Upper lobe of right lung (tissue), 1 donor: ENCODE results near the gene TTF2. TPM values are rescaled to one million over a fixed set of nuclear protein-coding genes. Genes with fewer than 3 reads are reported as not detected.
A peak's percentile ranks its signal among the peaks of the same experiment; 100 is the strongest.
"Not testable (repeated sequence)": the region's sequence is repeated elsewhere in the genome, so short reads cannot be mapped to it uniquely, and the experiment has no call there.

Experiments used
- ATAC-seq: fragments of 200-7000 bp; cut with Tn5 transposase; one replicate; pipeline ENCODE4 v1.9.1; 2020; ENCODE audit warnings: mild to moderate bottlenecking, moderate library complexity
- DNase-seq: peaks from one replicate; pipeline ENCODE4 v3.0.0-alpha.2; 2020
- H3K27ac ChIP-seq: fragments of 200-600 bp; one replicate; pipeline ENCODE4 v1.8.0; 2022
- H3K27me3 ChIP-seq: fragments of 200-600 bp; one replicate; pipeline ENCODE4 v1.8.0; 2022; ENCODE audit warnings: mild to moderate bottlenecking
- H3K36me3 ChIP-seq: fragments of 200-600 bp; one replicate; pipeline ENCODE4 v1.8.0; 2022
- H3K4me1 ChIP-seq: fragments of 200-600 bp; one replicate; pipeline ENCODE4 v1.8.0; 2022
- H3K4me3 ChIP-seq: fragments of 200-600 bp; one replicate; pipeline ENCODE4 v1.8.0; 2022; ENCODE audit warnings: mild to moderate bottlenecking
- H3K9me3 ChIP-seq: fragments of 200-600 bp; one replicate; pipeline ENCODE4 v1.8.0; 2022
- CTCF ChIP-seq: fragments of 200-600 bp; IDR thresholded peaks from one replicate; pipeline ENCODE4 v1.8.0; 2022; ENCODE audit warnings: antibody characterized with exemption
- intact Hi-C: fragments of 100-400 bp; cut with DNase I; formaldehyde crosslinking; loops from one replicate; pipeline ENCODE4 v1.11.0; 2022
- total RNA-seq: library from RNA; stranded (reverse); fragmentation: NEBNext Ultra II Directional; extraction: Animal tissue kit (Norgen Biotek cat#: 25700); gene quantifications from one replicate; pipeline ENCODE4 v1.2.1, GENCODE V29; 2021
- donor health status: DM: no; HTN: yes; CAD: no; lungs with severe emphysema.

The TTF2 gene
- total RNA-seq, 1 donor from 2014 or later, result 14.8 TPM

- H3K4me1 ChIP-seq, result peaks cover 5% of the 10 kb centered on the region
- no peaks in the 10 kb centered on the region for H3K9me3 ChIP-seq
- DNase-seq, result no peak
- H3K36me3 ChIP-seq, result peaks cover 5% of the 10 kb centered on the region
- H3K27ac ChIP-seq, result no peak overlapping the region
- no peaks in the 10 kb centered on the region for H3K27me3 ChIP-seq
- ATAC-seq, result no peak
- no peak for TF ChIP-seq CTCF
- no peak overlapping the region for H3K4me3 ChIP-seq
- intact Hi-C loops, result no loop called here
Observed at GRCh38 chr1:117116090-117116783, 56.1 kb downstream of the TTF2 start.

GRCh38 chr1:117116784-117117130, 56.6 kb downstream of the TTF2 start:
- no peaks in the 10 kb centered on the region for H3K9me3 ChIP-seq
- ATAC-seq (no peak), DNase-seq (no peak)
- peaks cover 5% of the 10 kb centered on the region for H3K4me1 ChIP-seq
- peaks cover 5% of the 10 kb centered on the region for H3K36me3 ChIP-seq
- no peak overlapping the region for H3K4me3 ChIP-seq
- no peaks in the 10 kb centered on the region for H3K27me3 ChIP-seq
- H3K27ac ChIP-seq, result no peak overlapping the region
- intact Hi-C loops, result no loop called here
- TF ChIP-seq CTCF, result no peak

- DNase-seq (no peak), ATAC-seq (no peak)
- Histone ChIP-seq H3K4me1 (peaks cover 5% of the 10 kb centered on the region), H3K4me3 (no peak overlapping the region), H3K9me3 (no peaks in the 10 kb centered on the region), H3K36me3 (peaks cover 5% of the 10 kb centered on the region), H3K27me3 (no peaks in the 10 kb centered on the region), H3K27ac (no peak overlapping the region)
- no peak for TF ChIP-seq CTCF
- intact Hi-C loops, result no loop called here
Observed at GRCh38 chr1:117117697-117118096, 57.6 kb downstream of the TTF2 start.

GRCh38 chr1:117118137-117118536, 58.0 kb downstream of the TTF2 start:
- Histone ChIP-seq H3K27me3 (no peaks in the 10 kb centered on the region), H3K4me3 (no peak overlapping the region), H3K36me3 (peaks cover 5% of the 10 kb centered on the region), H3K9me3 (no peaks in the 10 kb centered on the region), H3K4me1 (peaks cover 5% of the 10 kb centered on the region), H3K27ac (no peak overlapping the region)
- no peak for TF ChIP-seq CTCF
- no peak for DNase-seq
- no peak for ATAC-seq
- intact Hi-C loops, result no loop called here

- H3K27me3 ChIP-seq, H3K27ac ChIP-seq, intact Hi-C loops, ATAC-seq, H3K4me1 ChIP-seq, H3K9me3 ChIP-seq, H3K4me3 ChIP-seq, DNase-seq, H3K36me3 ChIP-seq: not testable (repeated sequence)
Observed at GRCh38 chr1:117119144-117119543, 59.0 kb downstream of the TTF2 start.

- DNase-seq (no peak), ATAC-seq (peak; percentile 44)
- Histone ChIP-seq H3K27me3 (no peaks in the 10 kb centered on the region), H3K27ac (peak overlapping the region; percentile 93), H3K4me1 (peaks cover 5% of the 10 kb centered on the region), H3K36me3 (no peaks in the 10 kb centered on the region), H3K9me3 (no peaks in the 10 kb centered on the region), H3K4me3 (peak overlapping the region; percentile 88)
- TF ChIP-seq CTCF, result no peak
- intact Hi-C loops, result no loop called here
Observed at GRCh38 chr1:117120774-117121588, 60.9 kb downstream of the TTF2 start.
